Tibial nerve (tissue), 4 donors: ENCODE measurements around the gene IL16. TPM values are rescaled to one million over a fixed set of nuclear protein-coding genes. Genes with fewer than 3 reads are reported as not detected.
"Not testable (repeated sequence)": the region's sequence is repeated elsewhere in the genome, so short reads cannot be mapped to it uniquely, and the experiment has no call there.

Experiments
- DNase-seq, 2 donors: peaks; one replicate each; pipeline ENCODE4 v3.0.0-alpha.2; 2019; ENCODE audit warnings: low spot score in 2 of 2
- H3K27ac ChIP-seq, 4 donors: fragments of 200-600 bp; sonication (generic) in 3 of 4; one replicate each; pipeline ENCODE4 v1.5.1; 2017 to 2019; ENCODE audit warnings: mild to moderate bottlenecking in 1 of 4
- H3K27me3 ChIP-seq, 2 donors: fragments of 200-600 bp; sonication (generic) in 1 of 2; one replicate each; pipeline versions ENCODE4 v1.5.1 to v1.6.0; 2017 to 2019
- H3K36me3 ChIP-seq, 3 donors: fragments of 200-600 bp; sonication (generic); one replicate each; pipeline ENCODE4 v1.5.1; 2018 to 2019
- H3K4me1 ChIP-seq, 4 donors: fragments of 200-600 bp; sonication (generic) in 3 of 4; one replicate each; pipeline ENCODE4 v1.5.1; 2017 to 2019
- H3K4me3 ChIP-seq, 4 donors: fragments of 200-600 bp; sonication (generic) in 3 of 4; one replicate each; pipeline ENCODE4 v1.5.1; 2017 to 2019; ENCODE audit warnings: mild to moderate bottlenecking in 1 of 4, moderate library complexity in 1 of 4
- H3K9me3 ChIP-seq, 4 donors: fragments of 200-600 bp; sonication (generic) in 3 of 4; one replicate each; pipeline ENCODE4 v1.5.1; 2017 to 2019
- CTCF ChIP-seq, 5 experiments: fragments of 200-600 bp in 3 of 5; fragments of 450-650 bp in 2 of 5; sonication (generic) in 3 of 5; IDR thresholded peaks; one replicate each; pipeline ENCODE4 v1.5.1; 2016 to 2019; ENCODE audit warnings: antibody characterized with exemption in 5 of 5, mild to moderate bottlenecking in 3 of 5, moderate library complexity in 2 of 5
- EP300 ChIP-seq, 2 donors: sonication (generic); formaldehyde crosslinking; IDR thresholded peaks; one replicate each; pipeline ENCODE4 v1.6.1; 2017; ENCODE audit warnings: antibody characterized with exemption in 2 of 2, mild to moderate bottlenecking in 1 of 2
- POLR2A ChIP-seq, 2 donors: fragments of 450-650 bp; IDR thresholded peaks; one replicate each; pipeline ENCODE4 v1.6.1; 2017; ENCODE audit warnings: antibody characterized with exemption in 2 of 2, mild to moderate bottlenecking in 2 of 2, moderate library complexity in 2 of 2
- WGBS, 2 donors: methylation state at CpG; one replicate each; pipeline ENCODE4 v1.1.5; 2018; 5-methylcytosine and 5-hydroxymethylcytosine counted together
- total RNA-seq, 4 donors: library from RNA; depleted of rRNA; stranded (reverse); fragments of >200 nt; gene quantifications; one replicate each; pipeline ENCODE4 v1.1.0, GENCODE V29; 2016

Gene IL16
- total RNA-seq, 4 donors from 2014 or later: 69.3 to 80.2 (median 75.1) TPM

- 77 to 86% methylated on average over 3 of the region's 3 CpGs for WGBS, 2 donors
- TF ChIP-seq EP300 (IDR thresholded peaks at IDR 0.05) (no peak), POLR2A (IDR thresholded peaks at IDR 0.05) (no peak), CTCF (IDR thresholded peaks at IDR 0.05) (no peak)
- no peak for DNase-seq
- no peaks in the 10 kb centered on the region for H3K27me3 ChIP-seq
- H3K36me3 ChIP-seq: no peaks in the 10 kb centered on the region
- H3K27ac ChIP-seq: no peak overlapping the region
- peaks cover 0 to 14% (median 0%) of the 10 kb centered on the region in 4 donors for H3K9me3 ChIP-seq
- H3K4me3 ChIP-seq: no peak overlapping the region
- no peaks in the 10 kb centered on the region for H3K4me1 ChIP-seq
These were observed 9.3 kb downstream of the IL16 start for GRCh38 chr15:81206018-81206417.

GRCh38 chr15:81207987-81208386, 11.3 kb downstream of the IL16 start:
- not testable (repeated sequence) for DNase-seq, H3K4me3 ChIP-seq, H3K27me3 ChIP-seq, H3K36me3 ChIP-seq, H3K27ac ChIP-seq, H3K4me1 ChIP-seq
- 85 to 100% methylated on average over 1 of the region's 1 CpG for WGBS, 2 donors
- peaks cover 0 to 19% (median 0%) of the 10 kb centered on the region in 4 donors for H3K9me3 ChIP-seq

GRCh38 chr15:81209635-81210034, 13.0 kb downstream of the IL16 start:
- DNase-seq: no peak
- peak overlapping the region in 1 of 4 donors; percentile 37 for H3K27ac ChIP-seq
- H3K4me3 ChIP-seq: no peak overlapping the region
- TF ChIP-seq POLR2A (IDR thresholded peaks at IDR 0.05) (no peak), EP300 (IDR thresholded peaks at IDR 0.05) (peak in 1 of 2 donors; percentile 29)
- no peaks in the 10 kb centered on the region for H3K27me3 ChIP-seq
- H3K4me1 ChIP-seq: no peaks in the 10 kb centered on the region
- 77 to 80% methylated on average over 5 of the region's 5 CpGs for WGBS, 2 donors
- no peaks in the 10 kb centered on the region for H3K36me3 ChIP-seq
- H3K9me3 ChIP-seq: peaks cover 0 to 34% (median 5%) of the 10 kb centered on the region in 4 donors

- Histone ChIP-seq H3K27ac (peak overlapping the region in 1 of 4 donors; percentile 16), H3K4me1 (no peaks in the 10 kb centered on the region), H3K4me3 (no peak overlapping the region), H3K27me3 (no peaks in the 10 kb centered on the region), H3K9me3 (peaks cover 0 to 45% (median 6%) of the 10 kb centered on the region in 4 donors), H3K36me3 (peaks cover 0 to 7% (median 0%) of the 10 kb centered on the region in 3 donors)
- TF ChIP-seq CTCF (IDR thresholded peaks at IDR 0.05) (no peak), POLR2A (IDR thresholded peaks at IDR 0.05) (no peak), EP300 (IDR thresholded peaks at IDR 0.05) (peak in 1 of 2 donors; percentile 59)
- WGBS, 2 donors: 89 to 97% methylated on average over 4 of the region's 4 CpGs
- peak; percentile 29 to 42 for DNase-seq
These were observed 14.7 kb downstream of the IL16 start for GRCh38 chr15:81211376-81211775.

GRCh38 chr15:81213982-81214381, 17.3 kb downstream of the IL16 start:
- TF ChIP-seq CTCF (IDR thresholded peaks at IDR 0.05) (no peak), POLR2A (IDR thresholded peaks at IDR 0.05) (no peak), EP300 (IDR thresholded peaks at IDR 0.05) (no peak)
- H3K4me1 ChIP-seq: no peaks in the 10 kb centered on the region
- peaks cover 0 to 7% (median 0%) of the 10 kb centered on the region in 3 donors for H3K36me3 ChIP-seq
- H3K9me3 ChIP-seq: peaks cover 0 to 30% (median 6%) of the 10 kb centered on the region in 4 donors
- H3K27me3 ChIP-seq: no peaks in the 10 kb centered on the region
- H3K4me3 ChIP-seq: no peak overlapping the region
- no peak overlapping the region for H3K27ac ChIP-seq
- DNase-seq: no peak

- Histone ChIP-seq H3K27me3 (no peaks in the 10 kb centered on the region), H3K36me3 (peaks cover 0 to 7% (median 0%) of the 10 kb centered on the region in 3 donors), H3K9me3 (peaks cover 0 to 30% (median 6%) of the 10 kb centered on the region in 4 donors), H3K27ac (peak overlapping the region in 1 of 4 donors; percentile 16), H3K4me1 (peaks cover 0 to 6% (median 2%) of the 10 kb centered on the region in 4 donors), H3K4me3 (no peak overlapping the region)
- WGBS, 2 donors: 95 to 97% methylated on average over 2 of the region's 2 CpGs
- no peak for TF ChIP-seq EP300 (IDR thresholded peaks at IDR 0.05)
- TF ChIP-seq CTCF (IDR thresholded peaks at IDR 0.05): no peak
- no peak for TF ChIP-seq POLR2A (IDR thresholded peaks at IDR 0.05)
- DNase-seq: no peak
These were observed 18.9 kb downstream of the IL16 start for GRCh38 chr15:81215531-81215930.
